Measurements from ENCODE around the gene ATXN1L. TPM values are rescaled to one million over a fixed set of nuclear protein-coding genes. Genes with fewer than 3 reads are reported as not detected.

ATXN1L gene
- polyA plus RNA-seq, 4 donors: 4.3 to 21.3 (median 7.7) TPM

GRCh38 chr16:71843572-71843971, 2.2 kb upstream of the ATXN1L start:
- Histone ChIP-seq H3K27ac (ENCODE audit: low read depth in 1 of 3, low read length in 2 of 3) (peak overlapping the region in 1 of 3 donors; percentile 45), H3K4me3 (ENCODE audit: low read depth in 1 of 3, low read length in 3 of 3) (no peak overlapping the region), H3K36me3 (ENCODE audit: control insufficient read depth in 3 of 3, insufficient read depth in 2 of 3, low read depth in 1 of 3, low read length in 3 of 3) (peaks cover 0 to under 1% (median 0%) of the 10 kb centered on the region in 3 donors), H3K9me3 (ENCODE audit: control insufficient read depth in 2 of 2, insufficient read depth in 1 of 2, low read depth in 1 of 2, low read length in 1 of 2) (no peaks in the 10 kb centered on the region), H3K27me3 (ENCODE audit: control insufficient read depth in 3 of 3, insufficient read depth in 3 of 3, low read length in 3 of 3) (no peaks in the 10 kb centered on the region), H3K4me1 (ENCODE audit: control insufficient read depth in 3 of 3, insufficient read depth in 2 of 3, low read depth in 1 of 3, low read length in 2 of 3) (peaks cover 0 to 6% (median 0%) of the 10 kb centered on the region in 3 donors)
- FAIRE-seq (no peak), DNase-seq (no peak)
- WGBS, 3 donors: 58 to 69% (median 68%) methylated on average over 2 of the region's 2 CpGs

- H3K27ac ChIP-seq (ENCODE audit: low read depth in 1 of 3, low read length in 2 of 3): peak overlapping the region in 2 of 3 donors; percentile 84 to 90
- peaks cover 0 to 6% (median 0%) of the 10 kb centered on the region in 3 donors for H3K4me1 ChIP-seq (ENCODE audit: control insufficient read depth in 3 of 3, insufficient read depth in 2 of 3, low read depth in 1 of 3, low read length in 2 of 3)
- WGBS, 3 donors: 0 to 1% (median 1%) methylated on average over 19 to 20 of the region's 20 CpGs
- peaks cover 4 to 28% (median 12%) of the 10 kb centered on the region in 3 donors for H3K36me3 ChIP-seq (ENCODE audit: control insufficient read depth in 3 of 3, insufficient read depth in 2 of 3, low read depth in 1 of 3, low read length in 3 of 3)
- H3K4me3 ChIP-seq (ENCODE audit: low read depth in 1 of 3, low read length in 3 of 3): peak overlapping the region; percentile 84 to 100 (median 97)
- DNase-seq (peak; percentile 30 to 52), FAIRE-seq (no peak)
- no peaks in the 10 kb centered on the region for H3K27me3 ChIP-seq (ENCODE audit: control insufficient read depth in 3 of 3, insufficient read depth in 3 of 3, low read length in 3 of 3)
- no peaks in the 10 kb centered on the region for H3K9me3 ChIP-seq (ENCODE audit: control insufficient read depth in 2 of 2, insufficient read depth in 1 of 2, low read depth in 1 of 2, low read length in 1 of 2)
Measured at GRCh38 chr16:71846431-71846830, 655 bp downstream of the ATXN1L start.

- DNase-seq: no peak
- no peak for FAIRE-seq
- H3K4me3 ChIP-seq (ENCODE audit: low read depth in 1 of 3, low read length in 3 of 3): peak overlapping the region in 1 of 3 donors; percentile 97
- H3K27me3 ChIP-seq (ENCODE audit: control insufficient read depth in 3 of 3, insufficient read depth in 3 of 3, low read length in 3 of 3): no peaks in the 10 kb centered on the region
- no peaks in the 10 kb centered on the region for H3K9me3 ChIP-seq (ENCODE audit: control insufficient read depth in 2 of 2, insufficient read depth in 1 of 2, low read depth in 1 of 2, low read length in 1 of 2)
- H3K27ac ChIP-seq (ENCODE audit: low read depth in 1 of 3, low read length in 2 of 3): no peak overlapping the region
- peaks cover 4 to 35% (median 12%) of the 10 kb centered on the region in 3 donors for H3K36me3 ChIP-seq (ENCODE audit: control insufficient read depth in 3 of 3, insufficient read depth in 2 of 3, low read depth in 1 of 3, low read length in 3 of 3)
- H3K4me1 ChIP-seq (ENCODE audit: control insufficient read depth in 3 of 3, insufficient read depth in 2 of 3, low read depth in 1 of 3, low read length in 2 of 3): peaks cover 0 to 6% (median 0%) of the 10 kb centered on the region in 3 donors
- 52 to 60% (median 54%) methylated on average over 3 of the region's 3 CpGs for WGBS, 3 donors
Measured at GRCh38 chr16:71847096-71847495, 1.3 kb downstream of the ATXN1L start.

- DNase-seq (no peak), FAIRE-seq (no peak)
- H3K27ac ChIP-seq (ENCODE audit: low read depth in 1 of 3, low read length in 2 of 3): no peak overlapping the region
- no peak overlapping the region for H3K4me3 ChIP-seq (ENCODE audit: low read depth in 1 of 3, low read length in 3 of 3)
- no peaks in the 10 kb centered on the region for H3K27me3 ChIP-seq (ENCODE audit: control insufficient read depth in 3 of 3, insufficient read depth in 3 of 3, low read length in 3 of 3)
- peaks cover 4 to 46% (median 12%) of the 10 kb centered on the region in 3 donors for H3K36me3 ChIP-seq (ENCODE audit: control insufficient read depth in 3 of 3, insufficient read depth in 2 of 3, low read depth in 1 of 3, low read length in 3 of 3)
- 94 to 95% (median 95%) methylated on average over 6 of the region's 6 CpGs for WGBS, 3 donors
- H3K9me3 ChIP-seq (ENCODE audit: control insufficient read depth in 2 of 2, insufficient read depth in 1 of 2, low read depth in 1 of 2, low read length in 1 of 2): no peaks in the 10 kb centered on the region
- peaks cover 0 to 13% (median 0%) of the 10 kb centered on the region in 3 donors for H3K4me1 ChIP-seq (ENCODE audit: control insufficient read depth in 3 of 3, insufficient read depth in 2 of 3, low read depth in 1 of 3, low read length in 2 of 3)
Measured at GRCh38 chr16:71848622-71849021, 2.8 kb downstream of the ATXN1L start.

- FAIRE-seq: no peak
- Histone ChIP-seq H3K4me3 (ENCODE audit: low read depth in 1 of 3, low read length in 3 of 3) (no peak overlapping the region), H3K9me3 (ENCODE audit: control insufficient read depth in 2 of 2, insufficient read depth in 1 of 2, low read depth in 1 of 2, low read length in 1 of 2) (no peaks in the 10 kb centered on the region), H3K27ac (ENCODE audit: low read depth in 1 of 3, low read length in 2 of 3) (no peak overlapping the region), H3K36me3 (ENCODE audit: control insufficient read depth in 3 of 3, insufficient read depth in 2 of 3, low read depth in 1 of 3, low read length in 3 of 3) (peaks cover 7 to 50% (median 12%) of the 10 kb centered on the region in 3 donors), H3K4me1 (ENCODE audit: control insufficient read depth in 3 of 3, insufficient read depth in 2 of 3, low read depth in 1 of 3, low read length in 2 of 3) (peaks cover 0 to 16% (median 0%) of the 10 kb centered on the region in 3 donors), H3K27me3 (ENCODE audit: control insufficient read depth in 3 of 3, insufficient read depth in 3 of 3, low read length in 3 of 3) (no peaks in the 10 kb centered on the region)
- WGBS, 3 donors: 94 to 96% (median 95%) methylated on average over 8 of the region's 8 CpGs
- DNase-seq: no peak
Measured at GRCh38 chr16:71851746-71852145, 6.0 kb downstream of the ATXN1L start.

GRCh38 chr16:71852158-71852557, 6.4 kb downstream of the ATXN1L start:
- H3K27ac ChIP-seq (ENCODE audit: low read depth in 1 of 3, low read length in 2 of 3): no peak overlapping the region
- H3K9me3 ChIP-seq (ENCODE audit: control insufficient read depth in 2 of 2, insufficient read depth in 1 of 2, low read depth in 1 of 2, low read length in 1 of 2): no peaks in the 10 kb centered on the region
- 78 to 90% (median 87%) methylated on average over 3 of the region's 3 CpGs for WGBS, 3 donors
- H3K4me1 ChIP-seq (ENCODE audit: control insufficient read depth in 3 of 3, insufficient read depth in 2 of 3, low read depth in 1 of 3, low read length in 2 of 3): peaks cover 0 to 12% (median 0%) of the 10 kb centered on the region in 3 donors
- no peaks in the 10 kb centered on the region for H3K27me3 ChIP-seq (ENCODE audit: control insufficient read depth in 3 of 3, insufficient read depth in 3 of 3, low read length in 3 of 3)
- peaks cover 7 to 50% (median 12%) of the 10 kb centered on the region in 3 donors for H3K36me3 ChIP-seq (ENCODE audit: control insufficient read depth in 3 of 3, insufficient read depth in 2 of 3, low read depth in 1 of 3, low read length in 3 of 3)
- H3K4me3 ChIP-seq (ENCODE audit: low read depth in 1 of 3, low read length in 3 of 3): no peak overlapping the region
- no peak for DNase-seq
- no peak for FAIRE-seq

- H3K27ac ChIP-seq (ENCODE audit: low read depth in 1 of 3, low read length in 2 of 3): no peak overlapping the region
- peaks cover 7 to 50% (median 12%) of the 10 kb centered on the region in 3 donors for H3K36me3 ChIP-seq (ENCODE audit: control insufficient read depth in 3 of 3, insufficient read depth in 2 of 3, low read depth in 1 of 3, low read length in 3 of 3)
- FAIRE-seq: no peak
- no peak for DNase-seq
- peaks cover 0 to 10% (median 0%) of the 10 kb centered on the region in 3 donors for H3K4me1 ChIP-seq (ENCODE audit: control insufficient read depth in 3 of 3, insufficient read depth in 2 of 3, low read depth in 1 of 3, low read length in 2 of 3)
- no peaks in the 10 kb centered on the region for H3K9me3 ChIP-seq (ENCODE audit: control insufficient read depth in 2 of 2, insufficient read depth in 1 of 2, low read depth in 1 of 2, low read length in 1 of 2)
- H3K4me3 ChIP-seq (ENCODE audit: low read depth in 1 of 3, low read length in 3 of 3): no peak overlapping the region
- no peaks in the 10 kb centered on the region for H3K27me3 ChIP-seq (ENCODE audit: control insufficient read depth in 3 of 3, insufficient read depth in 3 of 3, low read length in 3 of 3)
- 92 to 98% (median 97%) methylated on average over 4 of the region's 4 CpGs for WGBS, 3 donors
Measured at GRCh38 chr16:71852561-71852960, 6.8 kb downstream of the ATXN1L start.

- WGBS, 3 donors: 48 to 56% (median 54%) methylated on average over 4 of the region's 4 CpGs
- Histone ChIP-seq H3K27me3 (ENCODE audit: control insufficient read depth in 3 of 3, insufficient read depth in 3 of 3, low read length in 3 of 3) (no peaks in the 10 kb centered on the region), H3K36me3 (ENCODE audit: control insufficient read depth in 3 of 3, insufficient read depth in 2 of 3, low read depth in 1 of 3, low read length in 3 of 3) (peaks cover 7 to 50% (median 12%) of the 10 kb centered on the region in 3 donors), H3K4me3 (ENCODE audit: low read depth in 1 of 3, low read length in 3 of 3) (no peak overlapping the region), H3K9me3 (ENCODE audit: control insufficient read depth in 2 of 2, insufficient read depth in 1 of 2, low read depth in 1 of 2, low read length in 1 of 2) (no peaks in the 10 kb centered on the region), H3K4me1 (ENCODE audit: control insufficient read depth in 3 of 3, insufficient read depth in 2 of 3, low read depth in 1 of 3, low read length in 2 of 3) (peaks cover 0 to 10% (median 0%) of the 10 kb centered on the region in 3 donors), H3K27ac (ENCODE audit: low read depth in 1 of 3, low read length in 2 of 3) (peak overlapping the region in 1 of 3 donors; percentile 16)
- DNase-seq (peak; percentile 15 to 43), FAIRE-seq (no peak)
Measured at GRCh38 chr16:71853413-71853812, 7.6 kb downstream of the ATXN1L start.
